ENCODE measurements around the gene SLC31A2. TPM values are rescaled to one million over a fixed set of nuclear protein-coding genes. Genes with fewer than 3 reads are reported as not detected.
A peak's percentile ranks its signal among the peaks of the same experiment; 100 is the strongest.

The SLC31A2 gene
- total RNA-seq, 3 donors from 2014 or later = 46.5 to 61.3 (median 54.3) TPM

- DNase-seq (ENCODE audit: low spot score in 2 of 2) = peak in 1 of 2 donors; percentile 39
- TF ChIP-seq POLR2A (IDR thresholded peaks at IDR 0.05) (no peak), CTCF (IDR thresholded peaks at IDR 0.05) (no peak), POLR2AphosphoS5 (IDR thresholded peaks at IDR 0.05) (no peak)
- peaks cover 3 to 8% of the 10 kb centered on the region in 2 donors for H3K4me1 ChIP-seq
- H3K27me3 ChIP-seq = no peaks in the 10 kb centered on the region
- peak overlapping the region; percentile 82 to 86 for H3K27ac ChIP-seq
- no peaks in the 10 kb centered on the region for H3K9me3 ChIP-seq
- peak overlapping the region; percentile 94 to 97 (median 94) for H3K4me3 ChIP-seq
- H3K36me3 ChIP-seq = no peaks in the 10 kb centered on the region
- intact Hi-C loops (cut with DNase I; ENCODE audit: low total_unique reads) = no loop called here
Observed at GRCh38 chr9:113152699-113153098, 1.9 kb downstream of the SLC31A2 start.

GRCh38 chr9:113153599-113153998 lies 2.8 kb downstream of the SLC31A2 start:
- Histone ChIP-seq H3K4me1 (peaks cover 3 to 8% of the 10 kb centered on the region in 2 donors), H3K27me3 (no peaks in the 10 kb centered on the region), H3K36me3 (no peaks in the 10 kb centered on the region), H3K9me3 (no peaks in the 10 kb centered on the region), H3K27ac (no peak overlapping the region), H3K4me3 (no peak overlapping the region)
- intact Hi-C loops (cut with DNase I; ENCODE audit: low total_unique reads) = no loop called here
- no peak for TF ChIP-seq POLR2AphosphoS5 (IDR thresholded peaks at IDR 0.05)
- TF ChIP-seq POLR2A (IDR thresholded peaks at IDR 0.05) = no peak
- no peak for DNase-seq (ENCODE audit: low spot score in 2 of 2)

GRCh38 chr9:113154471-113154870 lies 3.7 kb downstream of the SLC31A2 start:
- TF ChIP-seq POLR2A (IDR thresholded peaks at IDR 0.05) (no peak), POLR2AphosphoS5 (IDR thresholded peaks at IDR 0.05) (no peak), CTCF (IDR thresholded peaks at IDR 0.05) (no peak)
- Histone ChIP-seq H3K4me3 (peak overlapping the region in 2 of 3 donors; percentile 5 to 9), H3K27ac (peak overlapping the region in 1 of 2 donors; percentile 35), H3K36me3 (no peaks in the 10 kb centered on the region), H3K9me3 (no peaks in the 10 kb centered on the region), H3K27me3 (no peaks in the 10 kb centered on the region), H3K4me1 (peaks cover 3 to 8% of the 10 kb centered on the region in 2 donors)
- no peak for DNase-seq (ENCODE audit: low spot score in 2 of 2)
- intact Hi-C loops (cut with DNase I; ENCODE audit: low total_unique reads) = no loop called here

- Histone ChIP-seq H3K27ac (peak overlapping the region in 1 of 2 donors; percentile 52), H3K4me3 (peak overlapping the region in 1 of 3 donors; percentile 9), H3K4me1 (peaks cover 3 to 8% of the 10 kb centered on the region in 2 donors), H3K27me3 (no peaks in the 10 kb centered on the region), H3K9me3 (no peaks in the 10 kb centered on the region), H3K36me3 (no peaks in the 10 kb centered on the region)
- intact Hi-C loops (cut with DNase I; ENCODE audit: low total_unique reads) = no loop called here
- no peak for DNase-seq (ENCODE audit: low spot score in 2 of 2)
- no peak for TF ChIP-seq POLR2A (IDR thresholded peaks at IDR 0.05)
Observed at GRCh38 chr9:113154946-113155345, 4.1 kb downstream of the SLC31A2 start.

- Histone ChIP-seq H3K9me3 (no peaks in the 10 kb centered on the region), H3K36me3 (no peaks in the 10 kb centered on the region), H3K27ac (peak overlapping the region; percentile 25 to 52), H3K27me3 (no peaks in the 10 kb centered on the region), H3K4me3 (no peak overlapping the region), H3K4me1 (peaks cover 3 to 8% of the 10 kb centered on the region in 2 donors)
- intact Hi-C loops (cut with DNase I; ENCODE audit: low total_unique reads) = no loop called here
- DNase-seq (ENCODE audit: low spot score in 2 of 2) = no peak
- no peak for TF ChIP-seq POLR2AphosphoS5 (IDR thresholded peaks at IDR 0.05)
- TF ChIP-seq CTCF (IDR thresholded peaks at IDR 0.05) = no peak
- TF ChIP-seq POLR2A (IDR thresholded peaks at IDR 0.05) = no peak
Observed at GRCh38 chr9:113155911-113156588, 5.2 kb downstream of the SLC31A2 start.

GRCh38 chr9:113156880-113157279 lies 6.1 kb downstream of the SLC31A2 start:
- no peaks in the 10 kb centered on the region for H3K9me3 ChIP-seq
- peaks cover 3 to 8% of the 10 kb centered on the region in 2 donors for H3K4me1 ChIP-seq
- no peak for DNase-seq (ENCODE audit: low spot score in 2 of 2)
- no peak overlapping the region for H3K27ac ChIP-seq
- no peaks in the 10 kb centered on the region for H3K27me3 ChIP-seq
- no peak overlapping the region for H3K4me3 ChIP-seq
- intact Hi-C loops (cut with DNase I; ENCODE audit: low total_unique reads) = no loop called here
- peaks cover 3% of the 10 kb centered on the region for H3K36me3 ChIP-seq
- TF ChIP-seq POLR2A (IDR thresholded peaks at IDR 0.05) (no peak), POLR2AphosphoS5 (IDR thresholded peaks at IDR 0.05) (no peak)
